ENCODE measurements around the gene OGFOD3.

Gene OGFOD3

DNA sequence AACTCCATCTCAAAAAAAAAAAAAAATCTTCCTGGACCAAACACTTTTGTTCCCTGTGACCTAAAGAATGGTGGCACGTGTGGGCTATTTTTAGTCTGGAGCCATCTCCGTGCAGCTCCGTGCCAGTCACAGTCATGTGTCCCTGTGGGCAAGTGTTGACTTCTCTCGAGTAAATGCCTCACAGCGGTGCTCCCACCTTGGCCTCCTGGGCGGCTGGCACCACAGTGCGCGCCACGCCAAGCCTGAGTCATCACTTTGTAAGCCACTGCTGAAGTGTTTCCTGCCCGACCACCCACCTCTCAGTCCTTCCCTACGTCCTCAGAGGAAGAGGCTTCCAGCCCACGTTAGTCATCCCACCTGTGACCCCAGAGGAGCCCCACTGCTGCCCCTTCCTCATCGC lies 11.1 kb downstream of the OGFOD3 start:
- no peak for DNase-seq (ENCODE audit: low spot score)
- in situ Hi-C loops (cut with MboI; ENCODE audit: low sequenced_read_pairs, unreplicated experiment), result loop anchor here (5.0 kb wide), 1 partner anchor 55 kb away; no protein-coding TSS in a partner anchor
- TF ChIP-seq, protein P1, sequence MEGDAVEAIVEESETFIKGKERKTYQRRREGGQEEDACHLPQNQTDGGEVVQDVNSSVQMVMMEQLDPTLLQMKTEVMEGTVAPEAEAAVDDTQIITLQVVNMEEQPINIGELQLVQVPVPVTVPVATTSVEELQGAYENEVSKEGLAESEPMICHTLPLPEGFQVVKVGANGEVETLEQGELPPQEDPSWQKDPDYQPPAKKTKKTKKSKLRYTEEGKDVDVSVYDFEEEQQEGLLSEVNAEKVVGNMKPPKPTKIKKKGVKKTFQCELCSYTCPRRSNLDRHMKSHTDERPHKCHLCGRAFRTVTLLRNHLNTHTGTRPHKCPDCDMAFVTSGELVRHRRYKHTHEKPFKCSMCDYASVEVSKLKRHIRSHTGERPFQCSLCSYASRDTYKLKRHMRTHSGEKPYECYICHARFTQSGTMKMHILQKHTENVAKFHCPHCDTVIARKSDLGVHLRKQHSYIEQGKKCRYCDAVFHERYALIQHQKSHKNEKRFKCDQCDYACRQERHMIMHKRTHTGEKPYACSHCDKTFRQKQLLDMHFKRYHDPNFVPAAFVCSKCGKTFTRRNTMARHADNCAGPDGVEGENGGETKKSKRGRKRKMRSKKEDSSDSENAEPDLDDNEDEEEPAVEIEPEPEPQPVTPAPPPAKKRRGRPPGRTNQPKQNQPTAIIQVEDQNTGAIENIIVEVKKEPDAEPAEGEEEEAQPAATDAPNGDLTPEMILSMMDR (IDR thresholded peaks at IDR 0.05; ENCODE audit: borderline replicate concordance, control extremely low read depth, extremely low read depth, insufficient read depth, missing control alignments), result no peak

DNA sequence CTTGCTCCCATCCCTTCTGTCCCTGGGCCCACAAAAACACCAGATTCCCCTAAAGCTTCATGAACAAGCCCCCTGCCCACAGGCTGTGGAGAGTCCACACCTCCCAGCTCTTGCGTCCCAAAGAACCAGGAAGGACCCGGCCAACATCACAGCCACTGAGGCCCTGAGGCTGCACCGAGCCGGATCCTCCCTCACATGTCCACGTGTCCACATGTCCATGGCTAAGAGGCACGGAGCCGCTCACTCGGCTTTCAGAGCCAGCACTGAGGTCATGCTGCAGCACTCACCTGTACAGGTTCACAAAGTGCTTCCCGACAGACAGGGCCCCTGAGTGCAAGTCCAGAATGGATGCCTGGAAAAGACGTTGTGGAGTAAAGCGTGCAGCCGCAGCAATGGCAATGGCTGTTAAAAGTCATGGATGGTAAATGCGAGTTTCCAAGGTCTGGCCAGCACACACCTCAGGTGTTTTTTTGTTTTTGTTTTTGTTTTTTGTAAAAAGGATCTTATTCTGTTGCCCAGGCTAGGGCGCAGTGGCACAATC lies 12.2 kb downstream of the OGFOD3 start:
- TF ChIP-seq, protein P1 (IDR thresholded peaks at IDR 0.05; ENCODE audit: borderline replicate concordance, control extremely low read depth, extremely low read depth, insufficient read depth, missing control alignments), result no peak
- in situ Hi-C loops (cut with MboI; ENCODE audit: low sequenced_read_pairs, unreplicated experiment), result loop anchor here (5.0 kb wide), 1 partner anchor 54 kb away; no protein-coding TSS in a partner anchor
- no peak for DNase-seq (ENCODE audit: low spot score)

DNA sequence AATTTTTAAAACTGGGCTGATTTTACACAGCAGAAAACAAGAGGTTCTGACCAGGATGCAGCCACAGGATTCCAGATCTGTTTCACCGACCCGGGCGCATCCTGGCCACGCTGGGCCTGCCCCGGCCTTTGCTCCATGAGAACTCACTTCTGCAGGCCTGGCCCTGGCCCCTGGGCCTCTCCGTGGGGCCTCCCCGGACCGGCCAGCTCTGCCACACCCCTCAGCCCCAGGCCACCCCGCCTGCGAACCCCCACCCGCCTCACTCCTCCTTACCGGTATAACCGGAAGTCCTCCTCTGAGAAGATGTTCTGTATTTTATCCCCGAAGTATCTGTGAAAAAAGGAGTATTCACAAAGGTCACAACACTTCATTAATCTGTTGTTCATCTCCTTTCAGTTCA lies 13.3 kb downstream of the OGFOD3 start:
- TF ChIP-seq, protein P1 (IDR thresholded peaks at IDR 0.05; ENCODE audit: borderline replicate concordance, control extremely low read depth, extremely low read depth, insufficient read depth, missing control alignments), result no peak
- in situ Hi-C loops (cut with MboI; ENCODE audit: low sequenced_read_pairs, unreplicated experiment), result loop anchor here (5.0 kb wide), 1 partner anchor 53 kb away; no protein-coding TSS in a partner anchor
- DNase-seq (ENCODE audit: low spot score), result no peak

DNA sequence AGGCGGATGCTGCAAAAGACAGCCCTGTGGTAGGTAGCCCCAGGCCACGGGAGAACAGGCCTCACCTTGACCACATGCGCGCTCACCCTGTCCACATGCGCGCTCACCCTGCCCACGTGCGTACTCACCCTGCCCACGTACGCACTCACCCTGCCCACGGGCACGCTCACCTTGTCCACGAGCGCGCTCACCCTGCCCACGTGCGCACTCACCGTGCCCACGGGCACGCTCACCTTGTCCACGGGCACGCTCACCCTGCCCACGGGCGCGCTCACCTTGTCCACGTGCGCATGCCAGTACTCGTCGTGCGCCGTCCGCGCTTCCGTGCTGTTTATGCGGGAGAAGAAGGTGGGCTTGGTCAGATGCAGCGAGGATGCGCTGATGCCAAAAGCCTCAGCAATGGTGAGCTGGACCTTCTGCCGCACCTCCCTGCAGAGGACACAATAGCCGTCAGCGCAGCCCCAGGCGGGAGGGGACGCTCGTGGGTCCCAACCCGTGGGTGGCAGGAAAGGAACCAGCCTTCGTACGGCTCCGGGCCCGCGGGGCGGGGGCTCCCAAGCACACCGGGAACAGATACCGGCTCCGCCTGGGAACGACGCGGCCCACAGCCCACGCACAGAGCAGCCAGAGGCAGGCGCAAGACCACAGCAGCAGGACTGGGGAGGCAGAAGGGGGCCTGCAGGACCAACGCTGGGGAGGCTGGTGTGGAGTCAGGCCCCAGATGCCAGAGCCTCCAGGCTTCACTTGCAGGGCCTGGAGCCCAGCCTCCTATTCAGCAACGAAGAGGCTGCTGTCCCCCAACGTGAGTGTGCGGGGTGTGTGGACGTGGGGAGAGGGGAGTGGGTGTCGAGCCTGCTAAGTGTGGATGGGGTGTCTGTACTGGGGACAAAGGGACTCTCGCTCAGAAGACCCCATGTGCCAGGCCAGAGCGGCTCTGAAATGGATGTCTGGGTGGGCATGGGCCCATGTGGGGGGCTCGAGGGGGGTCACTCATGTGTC lies 14.4 kb downstream of the OGFOD3 start:
- TF ChIP-seq, protein P1 (IDR thresholded peaks at IDR 0.05; ENCODE audit: borderline replicate concordance, control extremely low read depth, extremely low read depth, insufficient read depth, missing control alignments), result no peak
- DNase-seq (ENCODE audit: low spot score), result no peak
- in situ Hi-C loops (cut with MboI; ENCODE audit: low sequenced_read_pairs, unreplicated experiment), result no loop called here

DNA sequence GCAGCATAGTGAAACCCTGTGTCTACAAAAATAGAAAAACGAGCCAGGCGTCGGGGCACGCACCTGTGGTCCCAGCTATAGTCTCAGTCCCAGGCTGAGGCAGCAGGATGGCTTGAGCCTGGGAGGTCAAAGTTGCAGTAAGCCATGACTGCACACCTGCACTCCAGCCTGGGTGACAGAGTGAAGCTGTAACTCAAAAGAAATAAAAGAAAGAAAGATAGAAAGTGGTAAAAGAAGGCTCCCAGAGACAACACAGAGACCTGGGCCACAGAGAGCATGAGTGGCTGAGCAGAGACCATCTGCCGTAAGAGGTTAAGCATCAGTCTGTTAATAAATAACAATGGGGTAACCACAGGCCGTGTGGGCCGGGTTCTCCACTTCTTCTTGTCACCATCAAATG lies 15.5 kb downstream of the OGFOD3 start:
- in situ Hi-C loops (cut with MboI; ENCODE audit: low sequenced_read_pairs, unreplicated experiment), result no loop called here
- peak; percentile 69 for DNase-seq (ENCODE audit: low spot score)
- TF ChIP-seq, protein P1 (IDR thresholded peaks at IDR 0.05; ENCODE audit: borderline replicate concordance, control extremely low read depth, extremely low read depth, insufficient read depth, missing control alignments), result no peak

DNA sequence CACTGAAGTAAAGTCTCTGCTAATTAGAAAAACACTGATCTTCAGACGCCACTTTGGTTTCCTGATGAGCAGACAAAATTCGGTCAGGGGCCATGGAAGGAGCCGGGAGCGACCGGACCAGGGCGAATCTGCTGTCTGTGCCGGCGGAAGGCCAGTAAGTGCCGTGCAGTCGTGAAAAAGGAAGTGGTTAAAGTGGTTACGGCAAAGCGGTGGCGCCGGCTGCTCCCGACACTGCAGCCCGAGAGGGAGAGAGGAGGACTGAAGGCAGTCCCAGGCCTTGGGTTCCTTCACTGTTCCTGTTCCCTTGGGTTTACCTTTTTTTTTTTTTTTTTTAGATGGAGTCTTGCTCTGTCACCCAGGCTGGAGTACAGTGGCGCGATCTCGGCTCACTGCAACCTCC lies 17.6 kb downstream of the OGFOD3 start:
- TF ChIP-seq, protein P1 (IDR thresholded peaks at IDR 0.05; ENCODE audit: borderline replicate concordance, control extremely low read depth, extremely low read depth, insufficient read depth, missing control alignments), result no peak
- DNase-seq (ENCODE audit: low spot score), result peak; percentile 90
- in situ Hi-C loops (cut with MboI; ENCODE audit: low sequenced_read_pairs, unreplicated experiment), result no loop called here
